H1 (cell line): ENCODE results near the gene CIAO3. TPM values are rescaled to one million over a fixed set of nuclear protein-coding genes. Genes with fewer than 3 reads are reported as not detected.

Experiments used
- CTCF ChIA-PET: fragments of 300-600 bp; sonication (Branson Sonifier 250); formaldehyde crosslinking; loops from one replicate; lab custom pipeline; 2021; ENCODE audit not compliant: partially characterized antibody; lab: Charles Lee
- POLR2A ChIA-PET: fragments of 300-600 bp; sonication (Branson Sonifier 250); formaldehyde crosslinking; loops from one replicate; lab custom pipeline; 2021; ENCODE audit warnings: inconsistent platforms; ENCODE audit not compliant: partially characterized antibody; lab: Charles Lee
- DNase-seq, 2 experiments: peaks; one replicate each; pipeline versions ENCODE4 v3.0.0 to v3.0.0-alpha.2; 2010 to 2022; ENCODE audit warnings: low spot score in 2 of 2, low read depth in 1 of 2, mixed read lengths in 1 of 2
- FAIRE-seq: peaks from 2 replicates; lab custom pipeline; 2011; peaks lifted over from hg19 to GRCh38; lab: Jason Lieb, UNC
- H2AFZ ChIP-seq: 2 replicates; pipeline ENCODE4 v1.8.1; 2012; ENCODE audit warnings: low read length, inconsistent platforms
- H2AK5ac ChIP-seq: 2 replicates; pipeline ENCODE4 v1.6.1; 2013; ENCODE audit warnings: low read depth, low read length
- H2BK120ac ChIP-seq: replicated peaks from 2 replicates; pipeline ENCODE3; 2013; ENCODE audit warnings: low read depth, low read length, inconsistent platforms
- H2BK12ac ChIP-seq: 2 replicates; pipeline ENCODE4 v1.6.1; 2013; ENCODE audit warnings: low read depth, low read length
- H2BK15ac ChIP-seq: 2 replicates; pipeline ENCODE4 v1.6.1; 2013; ENCODE audit warnings: low read length
- H2BK20ac ChIP-seq: 2 replicates; pipeline ENCODE4 v1.6.1; 2013; ENCODE audit warnings: low read length
- H2BK5ac ChIP-seq: 2 replicates; pipeline ENCODE4 v1.6.1; 2013; ENCODE audit warnings: low read depth, low read length
- H3K14ac ChIP-seq: 2 replicates; pipeline ENCODE4 v1.6.1; 2013; ENCODE audit warnings: inconsistent platforms; ENCODE audit not compliant: insufficient read length
- H3K18ac ChIP-seq: 2 replicates; pipeline ENCODE4 v1.6.1; 2013; ENCODE audit warnings: low read length; ENCODE audit errors: extremely low read depth
- H3K23ac ChIP-seq: 2 replicates; pipeline ENCODE4 v1.6.1; 2013; ENCODE audit warnings: inconsistent platforms; ENCODE audit not compliant: insufficient read length
- H3K23me2 ChIP-seq: 2 replicates; pipeline ENCODE4 v1.6.1; 2013; ENCODE audit warnings: low read depth, low read length
- H3K27ac ChIP-seq: 2 replicates; pipeline ENCODE4 v1.6.1; 2011; ENCODE audit warnings: low read depth, low read length, inconsistent platforms
- H3K27me3 ChIP-seq, 4 experiments: replicated peaks in 1 of 4; 1 replicate in 1 of 4; 2 replicates in 3 of 4; pipeline versions ENCODE4 v1.6.1 to v1.8.1; 2011 to 2013; ENCODE audit warnings: low read length in 3 of 4, mild to moderate bottlenecking in 3 of 4, inconsistent platforms in 2 of 4, mixed read lengths in 2 of 4, moderate library complexity in 1 of 4; ENCODE audit not compliant: control insufficient read depth in 3 of 4, insufficient read depth in 3 of 4; ENCODE audit errors: extremely low read depth in 1 of 4
- H3K36me3 ChIP-seq, 4 experiments: 2 replicates each; pipeline versions ENCODE4 v1.6.1 to v1.8.1; 2011 to 2013; ENCODE audit warnings: mild to moderate bottlenecking in 4 of 4, low read length in 3 of 4, moderate library complexity in 2 of 4, control low read depth in 1 of 4, inconsistent platforms in 1 of 4; ENCODE audit not compliant: insufficient read depth in 4 of 4, control insufficient read depth in 2 of 4
- H3K4ac ChIP-seq: replicated peaks from 2 replicates; pipeline ENCODE3; 2013; ENCODE audit warnings: low read length, low read depth, mixed read lengths, inconsistent platforms; ENCODE audit not compliant: insufficient read length
- H3K4me1 ChIP-seq, 4 experiments: replicated peaks in 1 of 4; 1 replicate in 1 of 4; 2 replicates in 3 of 4; pipeline versions ENCODE4 v1.6.1 to v1.8.1; 2011 to 2013; ENCODE audit warnings: low read length in 3 of 4, inconsistent platforms in 2 of 4, mixed read lengths in 1 of 4; ENCODE audit not compliant: insufficient read depth in 4 of 4, control insufficient read depth in 3 of 4
- H3K4me2 ChIP-seq, 2 experiments: 2 replicates each; pipeline versions ENCODE4 v1.6.1 to v1.8.1; 2011 to 2013; ENCODE audit warnings: low read depth in 2 of 2, low read length in 2 of 2, control low read depth in 1 of 2, inconsistent platforms in 1 of 2, mild to moderate bottlenecking in 1 of 2; ENCODE audit not compliant: insufficient read depth in 1 of 2
- H3K4me3 ChIP-seq, 4 experiments: fragments of 200-600, 300-600 bp in 1 of 4; sonication (generic), shearing (Covaris generic), sonication (Bioruptor Twin) in 1 of 4; 2 replicates each; pipeline versions ENCODE4 v1.5.1 to v1.8.1; 2011 to 2016; ENCODE audit warnings: low read length in 4 of 4, low read depth in 3 of 4, control low read depth in 2 of 4, inconsistent platforms in 2 of 4, mild to moderate bottlenecking in 2 of 4, mixed read lengths in 1 of 4, moderate library complexity in 1 of 4; ENCODE audit not compliant: insufficient read depth in 2 of 4; ENCODE audit errors: extremely low read depth in 1 of 4
- H3K56ac ChIP-seq: replicated peaks from 2 replicates; pipeline ENCODE3; 2013; ENCODE audit warnings: low read depth, mild to moderate bottlenecking, mixed read lengths, low read length, inconsistent platforms; ENCODE audit not compliant: insufficient read length
- H3K79me1 ChIP-seq: 2 replicates; pipeline ENCODE4 v1.6.1; 2013; ENCODE audit warnings: low read depth, low read length, control low read depth
- H3K79me2 ChIP-seq, 2 experiments: 2 replicates each; pipeline versions ENCODE4 v1.6.1 to v1.8.1; 2012 to 2013; ENCODE audit warnings: low read length in 2 of 2, mild to moderate bottlenecking in 2 of 2, inconsistent platforms in 1 of 2; ENCODE audit not compliant: insufficient read depth in 2 of 2, control insufficient read depth in 1 of 2
- H3K9ac ChIP-seq, 4 experiments: replicated peaks in 1 of 4; 1 replicate in 1 of 4; 2 replicates in 3 of 4; pipeline versions ENCODE4 v1.6.1 to v1.8.1; 2011 to 2013; ENCODE audit warnings: low read depth in 3 of 4, low read length in 3 of 4, control low read depth in 2 of 4, mild to moderate bottlenecking in 2 of 4, moderate library complexity in 2 of 4, inconsistent platforms in 1 of 4; ENCODE audit errors: extremely low read depth in 1 of 4
- H3K9me3 ChIP-seq, 2 experiments: 2 replicates each; pipeline versions ENCODE4 v1.6.1 to v1.8.1; 2012 to 2013; ENCODE audit warnings: mild to moderate bottlenecking in 2 of 2, moderate library complexity in 2 of 2, control low read depth in 1 of 2, inconsistent platforms in 1 of 2, low read depth in 1 of 2, low read length in 1 of 2, mixed read lengths in 1 of 2; ENCODE audit not compliant: insufficient read depth in 2 of 2
- H4K20me1 ChIP-seq, 2 experiments: replicated peaks in 1 of 2; 2 replicates each; pipeline versions ENCODE3 to v1.8.1; 2011 to 2013; ENCODE audit warnings: inconsistent platforms in 2 of 2, low read length in 2 of 2, mild to moderate bottlenecking in 1 of 2; ENCODE audit not compliant: insufficient read depth in 2 of 2, control insufficient read depth in 1 of 2
- H4K5ac ChIP-seq: 2 replicates; pipeline ENCODE4 v1.6.1; 2013; ENCODE audit warnings: low read length, low read depth, mixed read lengths, inconsistent platforms; ENCODE audit not compliant: insufficient read length
- H4K8ac ChIP-seq: 2 replicates; pipeline ENCODE4 v1.8.0; 2013; ENCODE audit warnings: mild to moderate bottlenecking, moderate library complexity, low read length, inconsistent platforms; ENCODE audit not compliant: insufficient read depth; ENCODE audit errors: extremely low read depth
- H4K91ac ChIP-seq: replicated peaks from 2 replicates; pipeline ENCODE3; 2013; ENCODE audit warnings: low read length, mixed read lengths, inconsistent platforms; ENCODE audit not compliant: insufficient read length
- SUZ12 ChIP-seq: fragments of 200-600 bp; sonication (generic); IDR thresholded peaks from 2 replicates; pipeline ENCODE4 v1.6.1; 2012; ENCODE audit warnings: mild to moderate bottlenecking, inconsistent platforms, low read length, moderate library complexity, mixed read lengths
- whole genome bisulfite sequencing, 2 experiments: shearing (Covaris generic) in 1 of 2; methylation state at CpG; one replicate each; pipeline versions ENCODE4 v1.1.6 to v1.1.7; 2013 to 2015; ENCODE audit warnings: low lambda C conversion rate in 2 of 2, mixed read lengths in 2 of 2, inconsistent platforms in 1 of 2, low coverage in 1 of 2, missing lambda C conversion rate in 1 of 2; ENCODE audit not compliant: insufficient replicate concordance in 2 of 2, insufficient coverage in 1 of 2, insufficient read length in 1 of 2; ENCODE audit errors: extremely low coverage in 1 of 2, missing lambda C conversion rate in 1 of 2; 5-methylcytosine and 5-hydroxymethylcytosine counted together
- polyA plus RNA-seq, 7 experiments: library from polyadenylated mRNA; depleted of rRNA in 3 of 7; stranded (reverse) in 5 of 7; unstranded in 2 of 7; fragments of >200 nt in 5 of 7; fragments of 200-250 nt in 2 of 7; gene quantifications; 1 replicate in 5 of 7; 2 replicates in 1 of 7; 4 replicates in 1 of 7; pipeline versions ENCODE4 v1.2.1 to v1.2.3, GENCODE V29; 2011 to 2013; ENCODE audit warnings: missing spikeins in 2 of 7, mixed read lengths in 2 of 7
- total RNA-seq: library from RNA; stranded (reverse); fragmentation: NEBNext Ultra II Directional; extraction: Animal tissue kit (Norgen Biotek cat#: 25700); gene quantifications from 2 replicates; pipeline ENCODE4 v1.2.1, GENCODE V29; 2021

CIAO3 gene
- total and polyA plus RNA-seq, 2 of the 8 experiments (the other 6 are each of a cell fraction or from before 2014, with no cell fraction given), result 20.0 to 20.4 TPM

DNA sequence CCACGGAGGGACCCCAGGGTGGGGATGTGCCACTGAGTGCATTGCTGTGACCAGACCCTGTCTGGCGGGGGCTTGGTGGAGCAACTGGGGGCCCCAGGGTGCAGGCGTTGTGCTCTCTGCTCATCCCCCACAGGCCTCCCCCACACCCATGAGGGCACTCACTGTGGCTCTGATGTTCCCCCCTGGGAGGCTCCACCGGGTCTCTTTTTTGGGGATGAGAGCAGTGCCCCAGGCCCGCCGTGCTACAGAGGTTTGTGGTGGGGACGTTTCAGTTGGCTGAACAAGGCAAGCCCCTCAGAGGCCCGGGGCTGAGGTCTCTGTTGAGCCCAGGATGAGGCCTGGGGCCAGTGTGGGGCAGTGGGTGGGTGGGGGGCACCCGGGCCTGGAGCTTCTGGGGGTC is 17.1 kb downstream of the CIAO3 start:
- H3K79me2 ChIP-seq, result no peaks in the 10 kb centered on the region
- no peaks in the 10 kb centered on the region for H3K79me1 ChIP-seq
- H2AK5ac ChIP-seq, result no peak overlapping the region
- no peak overlapping the region for H2BK15ac ChIP-seq
- no peak overlapping the region for H3K4ac ChIP-seq
- H2BK120ac ChIP-seq, result no peak overlapping the region
- no peak overlapping the region for H3K4me3 ChIP-seq
- H3K36me3 ChIP-seq, result peaks cover 0 to 6% (median 0%) of the 10 kb centered on the region in 4 experiments; a peak in 1 of 8 replicates
- peaks cover 4 to 19% of the 10 kb centered on the region in 2 experiments for H4K20me1 ChIP-seq
- H2AFZ ChIP-seq, result no peak overlapping the region
- no peak overlapping the region for H4K8ac ChIP-seq
- H3K23me2 ChIP-seq, result peaks cover 26% of the 10 kb centered on the region; the same call in 1 of the 2 replicates
- no peak overlapping the region for H3K14ac ChIP-seq
- H2BK5ac ChIP-seq, result no peak overlapping the region
- H3K27ac ChIP-seq, result no peak overlapping the region
- H3K27me3 ChIP-seq, result peaks cover 0 to 22% (median 5%) of the 10 kb centered on the region in 4 experiments; a peak in 4 of 7 replicates
- no peak overlapping the region for H3K56ac ChIP-seq
- H3K4me2 ChIP-seq, result no peak overlapping the region
- H2BK12ac ChIP-seq, result no peak overlapping the region
- no peak overlapping the region for H2BK20ac ChIP-seq
- DNase-seq (no peak), FAIRE-seq (no peak)
- CTCF ChIA-PET, result interaction anchor here (32.4 to 35.8 kb wide), 3 partner anchors 7 to 61 kb away, joined by 424 to 977 read pairs (median 977); partner anchors contain the start of genes ANTKMT, CCDC78, CHTF18 and CIAO3
- H3K9ac ChIP-seq, result no peak overlapping the region
- no peaks in the 10 kb centered on the region; a peak in 1 of 4 replicates for H3K9me3 ChIP-seq
- H4K91ac ChIP-seq, result no peak overlapping the region
- H3K4me1 ChIP-seq, result peaks cover 0 to 23% (median 14%) of the 10 kb centered on the region in 4 experiments; a peak in 5 of 7 replicates
- no peak overlapping the region for H3K18ac ChIP-seq
- no peak overlapping the region for H4K5ac ChIP-seq
- 92% methylated on average over 8 of the region's 9 CpGs; no CpG with 5 or more reads in 1 of the 2 experiments for WGBS, 2 experiments
- POLR2A ChIA-PET, result interaction anchor here (0.7 to 23.0 kb wide), 8 partner anchors 3 to 76 kb away, joined by 3 to 353 read pairs (median 14); partner anchors contain the start of genes ANTKMT, CCDC78, CHTF18 and CIAO3
- H3K23ac ChIP-seq, result no peak overlapping the region
- TF ChIP-seq SUZ12, result no peak
